SK-N-SH treated with all-trans-retinoic acid at 6 μM for 48 hours (cell line): ENCODE measurements around the gene GRB7.

Experiments
- ATAC-seq: fragments of 200-7000 bp; cut with Tn5 transposase; 3 replicates; pipeline ENCODE4 v1.9.1; 2020; ENCODE audit warnings: mild to moderate bottlenecking, moderate library complexity
- ARNTL ChIP-seq: fragments of 450-650 bp; formaldehyde crosslinking; IDR thresholded peaks from 2 replicates; pipeline ENCODE4 v1.5.0; 2020; ENCODE audit warnings: low read depth, mild to moderate bottlenecking, moderate library complexity, borderline replicate concordance
- BACH2 ChIP-seq: fragments of 250-450 bp; sonication (Bioruptor Pico); IDR thresholded peaks from 2 replicates; pipeline ENCODE4 v1.9.0; 2021; ENCODE audit warnings: mild to moderate bottlenecking, borderline replicate concordance
- CSDC2 ChIP-seq: fragments of 250-450 bp; sonication (Bioruptor Pico); IDR thresholded peaks from 2 replicates; pipeline ENCODE4 v1.5.0; 2020; ENCODE audit warnings: mild to moderate bottlenecking, moderate library complexity
- ESRRG ChIP-seq: fragments of 250-450 bp; sonication (Bioruptor Pico); IDR thresholded peaks from 2 replicates; pipeline ENCODE4 v1.6.1; 2021; ENCODE audit warnings: mild to moderate bottlenecking
- GLIS3 ChIP-seq: fragments of 250-450 bp; sonication (Bioruptor Pico); IDR thresholded peaks from 2 replicates; pipeline ENCODE4 v1.5.0; 2020; ENCODE audit warnings: mild to moderate bottlenecking, moderate library complexity
- OSR1 ChIP-seq: fragments of 250-450 bp; sonication (Bioruptor Pico); IDR thresholded peaks from 2 replicates; pipeline ENCODE4 v1.8.0; 2022; ENCODE audit warnings: moderate library complexity, mild to moderate bottlenecking, inconsistent platforms
- PPARA ChIP-seq: fragments of 250-450 bp; sonication (Bioruptor Pico); IDR thresholded peaks from 2 replicates; pipeline ENCODE4 v1.5.0; 2020; ENCODE audit warnings: mild to moderate bottlenecking, borderline replicate concordance
- RARB ChIP-seq: fragments of 250-450 bp; sonication (Bioruptor Pico); IDR thresholded peaks from 2 replicates; pipeline ENCODE4 v1.8.0; 2021; ENCODE audit warnings: mild to moderate bottlenecking, moderate library complexity
- SNAI2 ChIP-seq: fragments of 250-450 bp; sonication (Bioruptor Pico); IDR thresholded peaks from 2 replicates; pipeline ENCODE4 v1.5.0; 2020; ENCODE audit warnings: mild to moderate bottlenecking, moderate library complexity
- TCF4 ChIP-seq: fragments of 250-450 bp; sonication (Bioruptor Pico); IDR thresholded peaks from 2 replicates; pipeline ENCODE4 v1.8.0; 2021; ENCODE audit warnings: mild to moderate bottlenecking, moderate library complexity, borderline replicate concordance
- ZC3H10 ChIP-seq: fragments of 250-450 bp; sonication (Bioruptor Pico); IDR thresholded peaks from 2 replicates; pipeline ENCODE4 v1.5.1; 2021; ENCODE audit warnings: mild to moderate bottlenecking, moderate library complexity
- ZFP30 ChIP-seq: fragments of 450-650 bp; formaldehyde crosslinking; IDR thresholded peaks from 2 replicates; pipeline ENCODE4 v1.5.0; 2022; ENCODE audit warnings: mild to moderate bottlenecking, moderate library complexity
- ZNF565 ChIP-seq: fragments of 450-650 bp; formaldehyde crosslinking; conservative IDR thresholded peaks from 2 replicates; pipeline ENCODE4 v1.5.0; 2020; ENCODE audit warnings: low read depth, mild to moderate bottlenecking, moderate library complexity
- ZNF70 ChIP-seq: fragments of 450-650 bp; formaldehyde crosslinking; IDR thresholded peaks from 2 replicates; pipeline ENCODE4 v1.5.0; 2020; ENCODE audit warnings: mild to moderate bottlenecking, moderate library complexity
- ZNF8 ChIP-seq: fragments of 450-650 bp; formaldehyde crosslinking; IDR thresholded peaks from 2 replicates; pipeline ENCODE4 v1.5.0; 2020; ENCODE audit warnings: mild to moderate bottlenecking, moderate library complexity
- TF ChIP-seq, protein P1 (sequence below): fragments of 250-450 bp; sonication (Bioruptor Pico); IDR thresholded peaks from 2 replicates; pipeline ENCODE4 v1.5.1; 2021; ENCODE audit warnings: mild to moderate bottlenecking, moderate library complexity
- TF ChIP-seq, protein P2 (sequence below): fragments of 250-450 bp; sonication (Bioruptor Pico); IDR thresholded peaks from 2 replicates; pipeline ENCODE4 v1.8.0; 2020; ENCODE audit warnings: mild to moderate bottlenecking, moderate library complexity, borderline replicate concordance
- TF ChIP-seq, protein P3 (sequence below): fragments of 250-450 bp; sonication (Bioruptor Pico); IDR thresholded peaks from 2 replicates; pipeline ENCODE4 v1.5.1; 2020; ENCODE audit warnings: low read depth, mild to moderate bottlenecking, moderate library complexity
- TF ChIP-seq, protein P4 (sequence below): fragments of 250-450 bp; sonication (Bioruptor Pico); IDR thresholded peaks from 2 replicates; pipeline ENCODE4 v1.8.0; 2021; ENCODE audit warnings: low read depth, mild to moderate bottlenecking, moderate library complexity, borderline replicate concordance
- TF ChIP-seq, protein P5 (sequence below): fragments of 250-450 bp; sonication (Bioruptor Pico); IDR thresholded peaks from 2 replicates; pipeline ENCODE4 v1.5.0; 2020; ENCODE audit warnings: mild to moderate bottlenecking, moderate library complexity

Gene GRB7

DNA sequence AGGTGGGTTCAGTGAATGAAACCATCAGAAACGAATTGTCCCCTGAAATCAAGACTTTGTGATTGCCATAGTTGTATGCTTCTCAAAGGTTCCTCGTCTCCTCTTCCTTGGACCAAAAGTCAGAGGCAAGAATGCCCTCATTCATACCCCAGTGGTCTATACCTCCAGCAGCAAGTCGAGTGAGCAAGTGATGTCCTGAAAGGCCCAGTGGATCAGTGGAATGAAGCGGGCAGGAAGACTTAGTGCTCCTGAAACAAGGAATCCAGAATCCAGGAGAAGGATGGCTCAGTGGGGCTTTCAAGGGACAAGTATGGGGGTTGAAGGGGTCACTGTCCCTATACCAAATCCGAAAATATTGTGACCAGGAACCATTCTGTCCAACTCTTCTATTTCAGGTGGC, 43.1 kb upstream of the GRB7 start:
- no peak for ATAC-seq
- TF ChIP-seq RARB (CRISPR knock-in tag) = no peak
- TF ChIP-seq TCF4 (CRISPR knock-in tag) = no peak
- TF ChIP-seq ZNF8 = no peak
- no peak for TF ChIP-seq ARNTL (CRISPR knock-in tag)
- TF ChIP-seq, protein P1, sequence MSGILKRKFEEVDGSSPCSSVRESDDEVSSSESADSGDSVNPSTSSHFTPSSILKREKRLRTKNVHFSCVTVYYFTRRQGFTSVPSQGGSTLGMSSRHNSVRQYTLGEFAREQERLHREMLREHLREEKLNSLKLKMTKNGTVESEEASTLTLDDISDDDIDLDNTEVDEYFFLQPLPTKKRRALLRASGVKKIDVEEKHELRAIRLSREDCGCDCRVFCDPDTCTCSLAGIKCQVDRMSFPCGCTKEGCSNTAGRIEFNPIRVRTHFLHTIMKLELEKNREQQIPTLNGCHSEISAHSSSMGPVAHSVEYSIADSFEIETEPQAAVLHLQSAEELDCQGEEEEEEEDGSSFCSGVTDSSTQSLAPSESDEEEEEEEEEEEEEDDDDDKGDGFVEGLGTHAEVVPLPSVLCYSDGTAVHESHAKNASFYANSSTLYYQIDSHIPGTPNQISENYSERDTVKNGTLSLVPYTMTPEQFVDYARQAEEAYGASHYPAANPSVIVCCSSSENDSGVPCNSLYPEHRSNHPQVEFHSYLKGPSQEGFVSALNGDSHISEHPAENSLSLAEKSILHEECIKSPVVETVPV = no peak
- TF ChIP-seq ZFP30 (CRISPR knock-in tag) = no peak
- no peak for TF ChIP-seq ESRRG (CRISPR knock-in tag)
- TF ChIP-seq CSDC2 (CRISPR knock-in tag) = no peak
- TF ChIP-seq ZNF70 (CRISPR knock-in tag) = no peak

DNA sequence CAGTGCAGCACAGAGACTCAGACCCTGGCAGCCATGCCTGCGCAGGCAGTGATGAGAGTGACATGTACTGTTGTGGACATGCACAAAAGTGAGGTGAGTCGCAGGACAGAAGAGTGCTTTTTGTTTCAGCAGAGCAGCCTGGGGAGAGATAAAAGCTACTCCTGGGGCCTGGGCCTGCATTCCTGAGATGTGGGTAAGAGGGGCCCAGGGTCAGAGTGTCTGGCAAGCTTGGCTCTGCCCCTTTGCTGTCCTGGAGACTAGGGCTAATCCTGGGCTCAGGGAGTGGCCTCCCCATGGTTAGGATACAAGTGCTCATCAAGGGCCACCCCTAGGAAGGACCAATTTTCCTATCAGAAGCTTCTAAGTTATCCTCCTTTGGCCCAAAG, 42.7 kb upstream of the GRB7 start:
- ATAC-seq = no peak
- TF ChIP-seq TCF4 (CRISPR knock-in tag) = no peak
- no peak for TF ChIP-seq BACH2 (CRISPR knock-in tag)
- TF ChIP-seq ZNF8 = no peak
- TF ChIP-seq, all 23 proteins: peak for 0

DNA sequence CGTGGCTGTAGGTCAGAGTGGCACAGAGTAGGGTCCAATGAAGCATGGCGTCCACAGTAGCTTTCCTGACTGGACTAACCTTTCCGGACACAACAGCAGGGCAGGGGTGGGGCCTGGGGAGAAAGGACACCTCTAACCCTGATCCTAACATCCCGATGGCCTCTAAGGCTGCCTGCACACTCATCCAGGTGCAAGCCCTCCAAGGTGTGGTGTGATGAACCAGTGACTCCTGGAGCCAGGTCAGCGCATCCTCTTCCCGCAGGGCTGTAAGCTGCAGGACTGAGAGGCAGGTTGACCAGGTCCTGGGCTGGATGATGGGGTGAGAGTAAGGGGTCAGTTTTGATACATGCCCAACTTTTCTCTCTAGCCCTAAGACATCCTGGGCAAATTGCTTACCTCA, 41.0 kb upstream of the GRB7 start:
- TF ChIP-seq ZC3H10 (CRISPR knock-in tag) = no peak
- TF ChIP-seq OSR1 (CRISPR knock-in tag) = no peak
- no peak for TF ChIP-seq RARB (CRISPR knock-in tag)
- no peak for TF ChIP-seq TCF4 (CRISPR knock-in tag)
- TF ChIP-seq, protein P2, sequence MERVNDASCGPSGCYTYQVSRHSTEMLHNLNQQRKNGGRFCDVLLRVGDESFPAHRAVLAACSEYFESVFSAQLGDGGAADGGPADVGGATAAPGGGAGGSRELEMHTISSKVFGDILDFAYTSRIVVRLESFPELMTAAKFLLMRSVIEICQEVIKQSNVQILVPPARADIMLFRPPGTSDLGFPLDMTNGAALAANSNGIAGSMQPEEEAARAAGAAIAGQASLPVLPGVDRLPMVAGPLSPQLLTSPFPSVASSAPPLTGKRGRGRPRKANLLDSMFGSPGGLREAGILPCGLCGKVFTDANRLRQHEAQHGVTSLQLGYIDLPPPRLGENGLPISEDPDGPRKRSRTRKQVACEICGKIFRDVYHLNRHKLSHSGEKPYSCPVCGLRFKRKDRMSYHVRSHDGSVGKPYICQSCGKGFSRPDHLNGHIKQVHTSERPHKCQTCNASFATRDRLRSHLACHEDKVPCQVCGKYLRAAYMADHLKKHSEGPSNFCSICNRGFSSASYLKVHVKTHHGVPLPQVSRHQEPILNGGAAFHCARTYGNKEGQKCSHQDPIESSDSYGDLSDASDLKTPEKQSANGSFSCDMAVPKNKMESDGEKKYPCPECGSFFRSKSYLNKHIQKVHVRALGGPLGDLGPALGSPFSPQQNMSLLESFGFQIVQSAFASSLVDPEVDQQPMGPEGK (CRISPR knock-in tag) = no peak
- TF ChIP-seq, protein P3, sequence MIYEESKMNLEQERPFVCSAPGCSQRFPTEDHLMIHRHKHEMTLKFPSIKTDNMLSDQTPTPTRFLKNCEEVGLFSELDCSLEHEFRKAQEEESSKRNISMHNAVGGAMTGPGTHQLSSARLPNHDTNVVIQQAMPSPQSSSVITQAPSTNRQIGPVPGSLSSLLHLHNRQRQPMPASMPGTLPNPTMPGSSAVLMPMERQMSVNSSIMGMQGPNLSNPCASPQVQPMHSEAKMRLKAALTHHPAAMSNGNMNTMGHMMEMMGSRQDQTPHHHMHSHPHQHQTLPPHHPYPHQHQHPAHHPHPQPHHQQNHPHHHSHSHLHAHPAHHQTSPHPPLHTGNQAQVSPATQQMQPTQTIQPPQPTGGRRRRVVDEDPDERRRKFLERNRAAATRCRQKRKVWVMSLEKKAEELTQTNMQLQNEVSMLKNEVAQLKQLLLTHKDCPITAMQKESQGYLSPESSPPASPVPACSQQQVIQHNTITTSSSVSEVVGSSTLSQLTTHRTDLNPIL (CRISPR knock-in tag) = no peak
- no peak for TF ChIP-seq BACH2 (CRISPR knock-in tag)
- TF ChIP-seq, protein P4, sequence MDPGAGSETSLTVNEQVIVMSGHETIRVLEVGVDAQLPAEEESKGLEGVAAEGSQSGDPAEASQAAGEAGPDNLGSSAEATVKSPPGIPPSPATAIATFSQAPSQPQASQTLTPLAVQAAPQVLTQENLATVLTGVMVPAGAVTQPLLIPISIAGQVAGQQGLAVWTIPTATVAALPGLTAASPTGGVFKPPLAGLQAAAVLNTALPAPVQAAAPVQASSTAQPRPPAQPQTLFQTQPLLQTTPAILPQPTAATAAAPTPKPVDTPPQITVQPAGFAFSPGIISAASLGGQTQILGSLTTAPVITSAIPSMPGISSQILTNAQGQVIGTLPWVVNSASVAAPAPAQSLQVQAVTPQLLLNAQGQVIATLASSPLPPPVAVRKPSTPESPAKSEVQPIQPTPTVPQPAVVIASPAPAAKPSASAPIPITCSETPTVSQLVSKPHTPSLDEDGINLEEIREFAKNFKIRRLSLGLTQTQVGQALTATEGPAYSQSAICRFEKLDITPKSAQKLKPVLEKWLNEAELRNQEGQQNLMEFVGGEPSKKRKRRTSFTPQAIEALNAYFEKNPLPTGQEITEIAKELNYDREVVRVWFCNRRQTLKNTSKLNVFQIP (CRISPR knock-in tag) = no peak
- TF ChIP-seq, protein P5, sequence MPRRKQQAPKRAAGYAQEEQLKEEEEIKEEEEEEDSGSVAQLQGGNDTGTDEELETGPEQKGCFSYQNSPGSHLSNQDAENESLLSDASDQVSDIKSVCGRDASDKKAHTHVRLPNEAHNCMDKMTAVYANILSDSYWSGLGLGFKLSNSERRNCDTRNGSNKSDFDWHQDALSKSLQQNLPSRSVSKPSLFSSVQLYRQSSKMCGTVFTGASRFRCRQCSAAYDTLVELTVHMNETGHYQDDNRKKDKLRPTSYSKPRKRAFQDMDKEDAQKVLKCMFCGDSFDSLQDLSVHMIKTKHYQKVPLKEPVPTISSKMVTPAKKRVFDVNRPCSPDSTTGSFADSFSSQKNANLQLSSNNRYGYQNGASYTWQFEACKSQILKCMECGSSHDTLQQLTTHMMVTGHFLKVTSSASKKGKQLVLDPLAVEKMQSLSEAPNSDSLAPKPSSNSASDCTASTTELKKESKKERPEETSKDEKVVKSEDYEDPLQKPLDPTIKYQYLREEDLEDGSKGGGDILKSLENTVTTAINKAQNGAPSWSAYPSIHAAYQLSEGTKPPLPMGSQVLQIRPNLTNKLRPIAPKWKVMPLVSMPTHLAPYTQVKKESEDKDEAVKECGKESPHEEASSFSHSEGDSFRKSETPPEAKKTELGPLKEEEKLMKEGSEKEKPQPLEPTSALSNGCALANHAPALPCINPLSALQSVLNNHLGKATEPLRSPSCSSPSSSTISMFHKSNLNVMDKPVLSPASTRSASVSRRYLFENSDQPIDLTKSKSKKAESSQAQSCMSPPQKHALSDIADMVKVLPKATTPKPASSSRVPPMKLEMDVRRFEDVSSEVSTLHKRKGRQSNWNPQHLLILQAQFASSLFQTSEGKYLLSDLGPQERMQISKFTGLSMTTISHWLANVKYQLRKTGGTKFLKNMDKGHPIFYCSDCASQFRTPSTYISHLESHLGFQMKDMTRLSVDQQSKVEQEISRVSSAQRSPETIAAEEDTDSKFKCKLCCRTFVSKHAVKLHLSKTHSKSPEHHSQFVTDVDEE = no peak
- no peak for TF ChIP-seq CSDC2 (CRISPR knock-in tag)
- no peak for TF ChIP-seq ZNF565 (CRISPR knock-in tag)
- no peak for TF ChIP-seq ZNF8
- TF ChIP-seq ZFP30 (CRISPR knock-in tag) = no peak
- no peak for TF ChIP-seq ARNTL (CRISPR knock-in tag)
- no peak for TF ChIP-seq SNAI2 (CRISPR knock-in tag)
- no peak for TF ChIP-seq GLIS3
- ATAC-seq = no peak

DNA sequence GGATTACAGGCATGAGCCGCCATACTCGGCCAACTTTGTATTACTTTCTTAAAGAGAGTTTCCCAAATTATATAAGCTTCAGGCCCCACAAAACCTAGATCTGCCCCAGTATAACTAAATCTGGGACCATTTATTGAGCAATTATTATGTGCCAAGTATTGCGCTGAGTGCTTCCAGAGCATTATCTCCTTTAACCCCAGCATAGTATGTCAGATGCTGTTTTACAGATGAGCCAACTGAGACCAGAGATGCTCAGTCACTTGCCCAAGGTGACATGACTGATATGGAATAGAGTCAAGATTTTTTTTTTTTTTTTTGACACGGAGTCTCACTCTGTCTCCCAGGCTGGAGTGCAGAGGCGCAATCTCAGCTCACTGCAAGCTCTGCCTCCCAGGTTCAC, 39.8 kb upstream of the GRB7 start:
- no peak for ATAC-seq
- no peak for TF ChIP-seq ZNF565 (CRISPR knock-in tag)
- no peak for TF ChIP-seq ZNF8
- no peak for TF ChIP-seq ARNTL (CRISPR knock-in tag)
- TF ChIP-seq, protein P2 (CRISPR knock-in tag) = no peak
- no peak for TF ChIP-seq PPARA (CRISPR knock-in tag)
- TF ChIP-seq CSDC2 (CRISPR knock-in tag) = no peak
- TF ChIP-seq, protein P1 = no peak
- TF ChIP-seq, protein P4 (CRISPR knock-in tag) = no peak
